ENCODE results near the gene STARD13.

The STARD13 gene

DNA sequence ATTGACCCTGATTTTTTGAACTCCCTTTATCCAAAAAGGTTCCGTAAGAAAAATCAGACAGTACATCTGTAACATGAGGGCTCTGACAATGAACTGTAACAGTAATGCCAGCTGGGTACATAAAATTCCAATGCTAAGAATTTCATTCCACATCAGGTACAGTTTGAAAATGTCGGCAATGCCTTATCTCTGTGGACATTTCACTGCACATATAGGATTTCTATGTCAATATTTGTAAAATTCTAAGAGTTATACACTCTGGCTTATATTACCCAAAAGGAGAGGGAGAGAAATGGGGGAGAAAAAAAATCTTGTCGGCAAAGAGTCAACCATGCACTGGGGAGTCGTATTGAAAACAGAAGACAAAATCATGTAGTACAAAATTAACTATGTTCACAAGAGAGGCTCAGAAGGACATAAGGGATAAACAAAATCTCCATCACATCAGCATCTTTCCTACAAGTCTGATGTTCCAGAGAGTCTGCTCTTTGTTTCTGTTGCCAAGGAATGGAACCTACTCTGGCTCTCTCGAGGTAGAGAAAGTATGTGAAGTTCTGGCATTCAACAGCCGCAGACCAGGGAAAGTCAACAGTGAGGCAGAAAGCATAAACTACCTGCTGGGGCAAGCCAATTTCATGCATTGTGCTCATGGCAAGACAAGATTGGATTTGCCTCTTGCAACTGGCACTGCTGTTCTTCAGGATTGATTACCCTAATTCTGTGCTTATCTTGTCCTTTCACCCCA lies 72.4 kb downstream of the STARD13 start:
- Histone ChIP-seq H3K4me3 (ENCODE audit: insufficient read depth, low read depth, low read length) (no peak overlapping the region), H3K27me3 (ENCODE audit: control insufficient read depth, insufficient read depth, low read length, poor library complexity, severe bottlenecking) (no peaks in the 10 kb centered on the region), H3K36me3 (ENCODE audit: control insufficient read depth, insufficient read depth, low read length) (no peaks in the 10 kb centered on the region), H3K9me3 (ENCODE audit: control insufficient read depth, low read length) (no peaks in the 10 kb centered on the region), H3K27ac (ENCODE audit: insufficient read depth, low read depth, low read length, poor library complexity, severe bottlenecking) (peak overlapping the region; percentile 61), H3K4me1 (ENCODE audit: control insufficient read depth, insufficient read depth, low read length) (peaks cover 21% of the 10 kb centered on the region)
- 67 to 69% methylated on average over 5 to 6 of the region's 6 CpGs for WGBS, 2 experiments

DNA sequence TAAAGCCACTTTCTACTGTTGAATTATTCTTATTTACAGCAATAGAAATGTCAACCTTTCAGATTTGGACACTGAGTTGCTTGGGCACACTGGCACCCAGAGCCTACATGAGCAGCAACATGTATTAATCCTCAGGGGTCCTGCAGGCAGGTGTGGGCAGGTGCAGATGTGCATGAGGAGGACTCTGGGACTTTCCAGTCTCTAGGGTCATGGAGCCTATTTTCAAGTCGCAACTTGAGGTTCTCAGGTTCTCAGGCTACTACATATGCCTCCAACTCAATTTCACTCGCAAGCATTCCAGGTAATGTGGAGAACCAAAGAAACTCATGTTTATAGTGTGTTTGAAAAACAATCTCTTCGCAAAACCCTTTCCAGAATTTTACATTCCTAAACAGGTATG lies 73.2 kb downstream of the STARD13 start:
- Histone ChIP-seq H3K4me1 (ENCODE audit: control insufficient read depth, insufficient read depth, low read length) (peaks cover 21% of the 10 kb centered on the region), H3K4me3 (ENCODE audit: insufficient read depth, low read depth, low read length) (no peak overlapping the region)
- WGBS, 2 experiments, result 96 to 100% methylated on average over 1 to 3 of the region's 3 CpGs

DNA sequence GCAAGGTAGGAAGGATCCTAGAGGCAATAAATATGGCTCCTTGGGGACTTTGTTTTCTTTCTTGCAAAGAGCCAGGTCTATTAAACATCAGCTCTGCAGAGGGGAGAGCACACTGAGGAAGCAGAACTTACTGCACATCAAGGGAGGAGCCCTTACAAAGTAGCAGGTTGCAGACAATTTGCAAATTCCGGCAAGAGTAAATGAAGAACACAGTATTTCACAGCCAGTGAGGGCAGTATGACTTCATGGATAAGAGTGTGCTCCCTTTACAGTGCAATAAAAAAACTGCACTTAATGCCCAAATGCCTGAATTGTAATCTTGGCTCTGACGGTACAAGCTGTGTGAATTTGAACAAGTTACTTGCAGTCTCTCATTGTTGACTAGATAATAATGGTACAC lies 75.5 kb downstream of the STARD13 start:
- peaks cover 19% of the 10 kb centered on the region for H3K4me1 ChIP-seq (ENCODE audit: control insufficient read depth, insufficient read depth, low read length)
- H3K36me3 ChIP-seq (ENCODE audit: control insufficient read depth, insufficient read depth, low read length), result no peaks in the 10 kb centered on the region
- H3K27me3 ChIP-seq (ENCODE audit: control insufficient read depth, insufficient read depth, low read length, poor library complexity, severe bottlenecking), result no peaks in the 10 kb centered on the region
- H3K9me3 ChIP-seq (ENCODE audit: control insufficient read depth, low read length), result no peaks in the 10 kb centered on the region
- 90 to 92% methylated on average over 2 of the region's 2 CpGs for WGBS, 2 experiments
- H3K4me3 ChIP-seq (ENCODE audit: insufficient read depth, low read depth, low read length), result no peak overlapping the region
- H3K27ac ChIP-seq (ENCODE audit: insufficient read depth, low read depth, low read length, poor library complexity, severe bottlenecking), result no peak overlapping the region

More for the DNA sequence above, 73.2 kb downstream of the STARD13 start:
- Histone ChIP-seq H3K36me3 (ENCODE audit: control insufficient read depth, insufficient read depth, low read length) (no peaks in the 10 kb centered on the region), H3K27me3 (ENCODE audit: control insufficient read depth, insufficient read depth, low read length, poor library complexity, severe bottlenecking) (no peaks in the 10 kb centered on the region), H3K9me3 (ENCODE audit: control insufficient read depth, low read length) (no peaks in the 10 kb centered on the region), H3K27ac (ENCODE audit: insufficient read depth, low read depth, low read length, poor library complexity, severe bottlenecking) (no peak overlapping the region)

DNA sequence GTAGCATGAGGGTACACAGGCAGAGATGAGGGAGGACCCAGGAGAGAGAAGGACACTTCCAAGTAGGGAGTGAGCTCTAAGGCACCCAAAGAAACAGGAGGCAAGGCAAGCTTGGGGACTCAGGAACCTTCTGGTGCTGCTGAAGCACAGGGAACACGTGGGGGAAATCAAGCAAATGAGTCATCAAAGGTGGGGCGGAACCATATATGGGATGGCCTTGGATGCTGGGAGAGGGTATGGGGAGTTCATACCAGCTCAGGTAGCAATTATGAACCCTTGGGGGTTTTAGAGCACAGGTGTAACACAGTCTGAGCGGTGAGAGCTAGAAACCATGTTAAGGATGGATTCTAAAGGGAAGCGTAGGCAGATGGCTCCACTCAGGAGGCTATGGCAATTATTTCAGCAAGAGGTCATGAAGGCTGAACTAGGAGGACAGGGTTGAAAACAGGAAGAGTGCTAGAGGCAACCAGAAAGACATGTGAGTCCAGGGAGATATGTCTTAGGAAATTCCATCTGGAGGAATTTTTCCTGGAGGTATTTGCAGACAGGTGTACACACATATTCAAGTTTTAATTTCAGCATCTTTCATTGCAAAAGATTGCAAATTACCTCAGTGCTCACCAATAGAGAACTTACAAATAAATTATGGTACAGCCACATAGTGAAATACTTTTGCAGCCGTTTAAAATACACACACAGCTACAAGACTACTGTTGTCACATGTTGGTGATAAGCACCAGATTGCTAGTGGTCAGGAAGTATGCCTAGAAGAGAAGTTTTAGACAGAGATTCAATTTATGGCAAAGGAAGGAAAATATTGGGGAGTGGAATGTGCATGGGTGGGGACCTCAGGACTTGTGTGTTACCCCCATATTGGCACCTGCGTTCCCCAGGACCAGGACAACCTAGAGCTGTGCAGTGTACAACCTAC lies 77.0 kb downstream of the STARD13 start:
- Histone ChIP-seq H3K27ac (ENCODE audit: insufficient read depth, low read depth, low read length, poor library complexity, severe bottlenecking) (no peak overlapping the region), H3K9me3 (ENCODE audit: control insufficient read depth, low read length) (no peaks in the 10 kb centered on the region), H3K4me1 (ENCODE audit: control insufficient read depth, insufficient read depth, low read length) (peaks cover 5% of the 10 kb centered on the region), H3K27me3 (ENCODE audit: control insufficient read depth, insufficient read depth, low read length, poor library complexity, severe bottlenecking) (no peaks in the 10 kb centered on the region), H3K4me3 (ENCODE audit: insufficient read depth, low read depth, low read length) (no peak overlapping the region), H3K36me3 (ENCODE audit: control insufficient read depth, insufficient read depth, low read length) (no peaks in the 10 kb centered on the region)
- WGBS, 2 experiments, result 89 to 92% methylated on average over 6 of the region's 6 CpGs

DNA sequence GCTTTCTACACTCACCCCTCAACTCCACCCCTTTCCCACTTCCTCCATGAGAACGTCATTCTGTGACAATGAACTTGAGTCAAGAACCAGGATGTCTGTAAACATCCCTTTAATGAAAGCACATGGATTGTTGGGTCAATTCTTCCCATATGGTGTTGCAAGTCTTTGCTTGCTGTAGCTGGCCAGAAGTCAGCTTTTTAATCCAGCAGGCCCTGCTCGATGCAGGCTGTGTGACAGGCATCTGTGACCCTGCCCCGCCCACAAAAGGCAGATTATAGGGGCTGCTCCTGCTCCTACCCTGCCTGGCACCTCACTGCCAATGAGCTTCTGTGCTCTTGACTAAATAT lies 78.0 kb downstream of the STARD13 start:
- Histone ChIP-seq H3K27me3 (ENCODE audit: control insufficient read depth, insufficient read depth, low read length, poor library complexity, severe bottlenecking) (no peaks in the 10 kb centered on the region), H3K27ac (ENCODE audit: insufficient read depth, low read depth, low read length, poor library complexity, severe bottlenecking) (no peak overlapping the region), H3K4me1 (ENCODE audit: control insufficient read depth, insufficient read depth, low read length) (no peaks in the 10 kb centered on the region), H3K36me3 (ENCODE audit: control insufficient read depth, insufficient read depth, low read length) (no peaks in the 10 kb centered on the region), H3K4me3 (ENCODE audit: insufficient read depth, low read depth, low read length) (no peak overlapping the region), H3K9me3 (ENCODE audit: control insufficient read depth, low read length) (no peaks in the 10 kb centered on the region)
- WGBS, 2 experiments, result 70 to 80% methylated on average over 3 of the region's 3 CpGs

DNA sequence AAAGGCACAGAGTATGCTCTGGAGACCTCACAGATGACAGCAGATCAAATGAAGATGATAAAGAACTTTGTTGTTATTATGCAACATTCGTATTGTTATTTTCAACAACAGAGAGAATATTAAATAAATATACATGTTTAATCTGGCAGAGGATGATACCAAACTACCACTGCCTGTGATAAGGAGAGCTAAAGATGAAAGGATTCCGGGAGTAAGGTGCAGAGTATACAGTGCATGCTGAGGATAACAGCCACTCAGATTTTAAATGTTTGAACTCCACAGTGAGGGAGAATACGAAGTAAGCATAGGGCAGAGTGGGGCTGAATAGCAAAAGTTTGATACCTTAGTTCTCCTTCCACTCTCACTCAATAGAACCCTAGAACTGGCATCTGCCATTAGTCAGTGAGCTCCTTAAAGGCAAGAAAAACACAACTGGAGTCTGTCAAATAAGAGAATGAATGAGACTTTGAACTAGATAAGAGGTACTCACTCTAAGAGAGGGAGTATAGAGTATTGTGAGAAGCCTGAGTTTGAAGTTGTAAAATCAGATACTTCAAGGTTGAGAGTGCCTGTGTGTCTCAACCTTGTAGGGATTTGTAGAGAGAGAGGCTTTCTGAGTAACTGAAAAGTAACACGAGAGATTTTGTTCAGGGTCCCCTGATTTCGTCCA lies 78.5 kb downstream of the STARD13 start:
- H3K27ac ChIP-seq (ENCODE audit: insufficient read depth, low read depth, low read length, poor library complexity, severe bottlenecking), result no peak overlapping the region
- WGBS, 2 experiments, result 80 to 86% methylated on average over 4 to 5 of the region's 5 CpGs

DNA sequence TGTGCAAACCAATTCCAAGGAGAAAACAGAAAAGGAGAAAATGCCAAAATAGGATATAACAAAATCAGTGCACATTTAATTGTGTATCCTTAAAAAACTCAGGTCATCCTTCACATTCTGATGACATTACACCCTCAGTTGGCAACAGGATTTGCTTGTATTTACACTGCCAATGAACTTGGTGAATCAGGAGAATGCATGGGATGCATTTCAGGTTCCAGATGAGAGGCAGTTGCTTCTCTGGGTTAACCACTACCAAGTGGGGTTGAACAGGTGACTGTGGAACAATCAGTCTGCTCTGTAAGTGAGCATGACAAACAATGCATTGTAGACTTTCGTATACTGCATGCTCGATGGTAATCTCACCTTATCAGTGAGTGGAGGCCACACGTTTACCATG lies 79.1 kb downstream of the STARD13 start:
- no peaks in the 10 kb centered on the region for H3K9me3 ChIP-seq (ENCODE audit: control insufficient read depth, low read length)
- no peaks in the 10 kb centered on the region for H3K36me3 ChIP-seq (ENCODE audit: control insufficient read depth, insufficient read depth, low read length)
- H3K4me3 ChIP-seq (ENCODE audit: insufficient read depth, low read depth, low read length), result no peak overlapping the region
- 92 to 95% methylated on average over 3 of the region's 3 CpGs for WGBS, 2 experiments
- H3K27me3 ChIP-seq (ENCODE audit: control insufficient read depth, insufficient read depth, low read length, poor library complexity, severe bottlenecking), result no peaks in the 10 kb centered on the region
- H3K4me1 ChIP-seq (ENCODE audit: control insufficient read depth, insufficient read depth, low read length), result no peaks in the 10 kb centered on the region
- no peak overlapping the region for H3K27ac ChIP-seq (ENCODE audit: insufficient read depth, low read depth, low read length, poor library complexity, severe bottlenecking)

More for the DNA sequence above, 78.5 kb downstream of the STARD13 start:
- H3K27me3 ChIP-seq (ENCODE audit: control insufficient read depth, insufficient read depth, low read length, poor library complexity, severe bottlenecking), result no peaks in the 10 kb centered on the region
- H3K36me3 ChIP-seq (ENCODE audit: control insufficient read depth, insufficient read depth, low read length), result no peaks in the 10 kb centered on the region
- H3K9me3 ChIP-seq (ENCODE audit: control insufficient read depth, low read length), result no peaks in the 10 kb centered on the region
- no peaks in the 10 kb centered on the region for H3K4me1 ChIP-seq (ENCODE audit: control insufficient read depth, insufficient read depth, low read length)
- H3K4me3 ChIP-seq (ENCODE audit: insufficient read depth, low read depth, low read length), result no peak overlapping the region

DNA sequence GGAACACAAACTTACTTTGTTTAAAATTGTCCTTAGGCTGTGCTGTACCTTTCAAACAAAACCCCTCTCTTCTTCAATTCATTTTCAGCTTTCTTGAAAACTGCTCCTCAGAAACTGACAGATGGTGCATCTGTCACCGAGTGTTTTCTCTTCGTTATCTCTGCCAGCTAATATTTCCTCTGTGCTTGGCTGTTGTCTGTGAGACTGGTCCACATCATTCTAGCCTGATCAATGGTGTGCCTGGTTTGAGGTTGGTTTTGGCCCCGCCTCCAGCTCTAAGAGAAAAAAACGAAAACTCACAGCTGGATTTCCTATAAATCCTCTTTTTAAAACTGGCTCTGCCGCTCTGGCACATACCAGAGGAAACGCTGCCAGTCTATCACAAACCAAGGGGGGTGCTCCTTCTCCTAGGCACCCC lies 79.7 kb downstream of the STARD13 start:
- WGBS, 2 experiments, result 54 to 58% methylated on average over 6 of the region's 6 CpGs

DNA sequence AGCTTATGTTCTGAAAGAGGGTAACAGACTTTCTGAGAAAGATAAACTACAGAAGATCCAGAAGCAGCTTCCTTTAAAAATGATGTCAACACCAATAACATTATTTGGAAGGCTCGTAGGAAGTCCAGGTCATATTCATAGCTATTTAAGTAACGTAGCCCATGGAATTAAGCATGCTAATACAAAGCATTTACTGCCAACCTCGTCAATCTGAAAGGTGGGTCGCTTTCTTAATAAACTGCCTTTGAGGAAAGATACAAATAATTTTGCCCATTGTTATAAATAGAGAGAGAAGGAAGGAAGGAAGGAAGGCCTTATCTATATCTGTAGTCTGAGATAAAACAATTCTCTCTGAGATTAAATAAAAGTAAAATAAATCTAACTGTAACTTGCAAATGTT lies 80.3 kb downstream of the STARD13 start:
- WGBS, 2 experiments, result 96% methylated on average over 3 to 4 of the region's 4 CpGs
- no peaks in the 10 kb centered on the region for H3K27me3 ChIP-seq (ENCODE audit: control insufficient read depth, insufficient read depth, low read length, poor library complexity, severe bottlenecking)
- no peaks in the 10 kb centered on the region for H3K9me3 ChIP-seq (ENCODE audit: control insufficient read depth, low read length)
- H3K4me3 ChIP-seq (ENCODE audit: insufficient read depth, low read depth, low read length), result no peak overlapping the region
- H3K36me3 ChIP-seq (ENCODE audit: control insufficient read depth, insufficient read depth, low read length), result no peaks in the 10 kb centered on the region
- H3K27ac ChIP-seq (ENCODE audit: insufficient read depth, low read depth, low read length, poor library complexity, severe bottlenecking), result no peak overlapping the region
- H3K4me1 ChIP-seq (ENCODE audit: control insufficient read depth, insufficient read depth, low read length), result no peaks in the 10 kb centered on the region

More for the DNA sequence above, 79.7 kb downstream of the STARD13 start:
- Histone ChIP-seq H3K4me3 (ENCODE audit: insufficient read depth, low read depth, low read length) (no peak overlapping the region), H3K36me3 (ENCODE audit: control insufficient read depth, insufficient read depth, low read length) (no peaks in the 10 kb centered on the region), H3K4me1 (ENCODE audit: control insufficient read depth, insufficient read depth, low read length) (no peaks in the 10 kb centered on the region), H3K27ac (ENCODE audit: insufficient read depth, low read depth, low read length, poor library complexity, severe bottlenecking) (no peak overlapping the region), H3K27me3 (ENCODE audit: control insufficient read depth, insufficient read depth, low read length, poor library complexity, severe bottlenecking) (no peaks in the 10 kb centered on the region), H3K9me3 (ENCODE audit: control insufficient read depth, low read length) (no peaks in the 10 kb centered on the region)
